Spleen (tissue), 7 donors: ENCODE measurements around the gene ACAD11.

Experiments
- POLR2A ChIP-seq, 3 donors: fragments of 450-650 bp; IDR thresholded peaks; one replicate each; pipeline ENCODE4 v1.5.1; 2017; ENCODE audit warnings: antibody characterized with exemption in 3 of 3, mild to moderate bottlenecking in 1 of 3
- TF ChIP-seq, protein P1 (sequence below), 11 experiments: fragments of 200-600 bp in 7 of 11; fragments of 450-650 bp in 4 of 11; sonication (generic) in 4 of 11; IDR thresholded peaks in 8 of 11; conservative IDR thresholded peaks in 3 of 11; 1 replicate in 7 of 11; 2 replicates in 4 of 11; pipeline versions ENCODE4 v1.4.0 to v1.8.0; 2016 to 2021; ENCODE audit warnings: antibody characterized with exemption in 11 of 11, inconsistent platforms in 4 of 11, mild to moderate bottlenecking in 1 of 11
- donor health status: DM: no; HTN: no; CAD: no; lungs with moderate emphysema.
- donor health status: DM: no; HTN: no; CAD: no.
- donor health status: DM: no; HTN: no; CAD: no.

DNA sequence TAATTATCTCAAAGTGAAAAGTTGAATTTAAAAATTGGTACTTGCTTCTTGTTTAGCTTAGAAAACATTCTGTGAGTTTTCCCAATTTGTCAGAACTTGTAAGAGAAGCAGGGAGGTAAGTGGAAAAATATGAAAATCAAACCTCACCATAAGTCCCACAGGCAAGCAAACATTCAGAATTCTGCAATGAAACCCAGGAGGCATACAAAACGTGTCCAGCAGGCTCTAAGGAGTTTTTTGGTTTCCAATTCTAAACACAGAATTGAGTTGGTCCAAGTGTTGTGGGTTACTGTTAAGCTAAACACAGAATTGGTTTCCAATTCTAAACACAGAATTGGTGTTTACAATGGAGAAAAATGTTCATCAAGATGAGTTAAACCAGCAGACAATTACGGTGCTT, 89.6 kb downstream of the ACAD11 start:
- no peak for TF ChIP-seq POLR2A (IDR thresholded peaks at IDR 0.05)
- TF ChIP-seq, protein P1, sequence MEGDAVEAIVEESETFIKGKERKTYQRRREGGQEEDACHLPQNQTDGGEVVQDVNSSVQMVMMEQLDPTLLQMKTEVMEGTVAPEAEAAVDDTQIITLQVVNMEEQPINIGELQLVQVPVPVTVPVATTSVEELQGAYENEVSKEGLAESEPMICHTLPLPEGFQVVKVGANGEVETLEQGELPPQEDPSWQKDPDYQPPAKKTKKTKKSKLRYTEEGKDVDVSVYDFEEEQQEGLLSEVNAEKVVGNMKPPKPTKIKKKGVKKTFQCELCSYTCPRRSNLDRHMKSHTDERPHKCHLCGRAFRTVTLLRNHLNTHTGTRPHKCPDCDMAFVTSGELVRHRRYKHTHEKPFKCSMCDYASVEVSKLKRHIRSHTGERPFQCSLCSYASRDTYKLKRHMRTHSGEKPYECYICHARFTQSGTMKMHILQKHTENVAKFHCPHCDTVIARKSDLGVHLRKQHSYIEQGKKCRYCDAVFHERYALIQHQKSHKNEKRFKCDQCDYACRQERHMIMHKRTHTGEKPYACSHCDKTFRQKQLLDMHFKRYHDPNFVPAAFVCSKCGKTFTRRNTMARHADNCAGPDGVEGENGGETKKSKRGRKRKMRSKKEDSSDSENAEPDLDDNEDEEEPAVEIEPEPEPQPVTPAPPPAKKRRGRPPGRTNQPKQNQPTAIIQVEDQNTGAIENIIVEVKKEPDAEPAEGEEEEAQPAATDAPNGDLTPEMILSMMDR (IDR thresholded peaks at IDR 0.05 in 8 of 11, conservative IDR thresholded peaks at IDR 0.05 in 3 of 11), result no peak
